ENCODE measurements around the gene SLC19A2. TPM values are rescaled to one million over a fixed set of nuclear protein-coding genes. Genes with fewer than 3 reads are reported as not detected.

The SLC19A2 gene
- total RNA-seq, 1 donor from 2014 or later: 14.1 TPM

- FAIRE-seq (no peak), DNase-seq (ENCODE audit: low read depth) (peak; percentile 90)
- no peaks in the 10 kb centered on the region for H3K36me3 Mint-ChIP-seq (ENCODE audit: low read depth, unreplicated experiment)
- Histone ChIP-seq H3K27me3 (ENCODE audit: insufficient read depth, low read length) (peaks cover 2% of the 10 kb centered on the region), H3K27ac (ENCODE audit: low read depth, low read length) (peak overlapping the region; percentile 22), H3K9me3 (ENCODE audit: insufficient read depth, low read depth, low read length) (no peaks in the 10 kb centered on the region), H3K9ac (ENCODE audit: low read length) (no peak overlapping the region), H3K4me2 (ENCODE audit: low read length) (peak overlapping the region; percentile 27), H3K79me2 (ENCODE audit: insufficient read depth, low read length) (no peaks in the 10 kb centered on the region), H4K20me1 (ENCODE audit: insufficient read depth, low read length) (no peaks in the 10 kb centered on the region), H3K4me1 (ENCODE audit: insufficient read depth, low read length) (no peaks in the 10 kb centered on the region), H2AFZ (ENCODE audit: low read depth, low read length) (no peak overlapping the region), H3K4me3 (ENCODE audit: insufficient read depth, low read depth, low read length) (no peak overlapping the region), H3K36me3 (ENCODE audit: insufficient read depth, low read length) (no peaks in the 10 kb centered on the region)
- H3K9me3 Mint-ChIP-seq (ENCODE audit: unreplicated experiment): no peaks in the 10 kb centered on the region
- no peak overlapping the region for H3K4me3 Mint-ChIP-seq (ENCODE audit: unreplicated experiment)
- no peaks in the 10 kb centered on the region for H3K4me1 Mint-ChIP-seq (ENCODE audit: low read depth, unreplicated experiment)
- H3K27ac Mint-ChIP-seq (ENCODE audit: unreplicated experiment): no peak overlapping the region
- no peaks in the 10 kb centered on the region for H3K27me3 Mint-ChIP-seq (ENCODE audit: low read depth, unreplicated experiment)
- no peak for TF ChIP-seq EZH2 (IDR thresholded peaks at IDR 0.05; ENCODE audit: insufficient read depth, low read length)
- TF ChIP-seq CTCF (IDR thresholded peaks at IDR 0.05; ENCODE audit: insufficient read depth, low read depth, low read length): no peak
Measured at GRCh38 chr1:169511316-169512005, 25.7 kb upstream of the SLC19A2 start.

- H3K27ac ChIP-seq (ENCODE audit: low read depth, low read length): no peak overlapping the region
- FAIRE-seq (no peak), DNase-seq (ENCODE audit: low read depth) (no peak)
- Mint-ChIP-seq H3K27ac (ENCODE audit: unreplicated experiment) (no peak overlapping the region), H3K36me3 (ENCODE audit: low read depth, unreplicated experiment) (no peaks in the 10 kb centered on the region), H3K4me3 (ENCODE audit: unreplicated experiment) (no peak overlapping the region), H3K4me1 (ENCODE audit: low read depth, unreplicated experiment) (no peaks in the 10 kb centered on the region), H3K9me3 (ENCODE audit: unreplicated experiment) (no peaks in the 10 kb centered on the region), H3K27me3 (ENCODE audit: low read depth, unreplicated experiment) (no peaks in the 10 kb centered on the region)
- H3K4me3 ChIP-seq (ENCODE audit: insufficient read depth, low read depth, low read length): no peak overlapping the region
- H3K27me3 ChIP-seq (ENCODE audit: insufficient read depth, low read length): peaks cover 2% of the 10 kb centered on the region
- H3K9ac ChIP-seq (ENCODE audit: low read length): no peak overlapping the region
- H3K4me2 ChIP-seq (ENCODE audit: low read length): no peak overlapping the region
- no peak overlapping the region for H2AFZ ChIP-seq (ENCODE audit: low read depth, low read length)
- TF ChIP-seq CTCF (IDR thresholded peaks at IDR 0.05; ENCODE audit: insufficient read depth, low read depth, low read length) (no peak), EZH2 (IDR thresholded peaks at IDR 0.05; ENCODE audit: insufficient read depth, low read length) (no peak)
- H3K36me3 ChIP-seq (ENCODE audit: insufficient read depth, low read length): no peaks in the 10 kb centered on the region
- H3K79me2 ChIP-seq (ENCODE audit: insufficient read depth, low read length): no peaks in the 10 kb centered on the region
- H3K4me1 ChIP-seq (ENCODE audit: insufficient read depth, low read length): no peaks in the 10 kb centered on the region
- H3K9me3 ChIP-seq (ENCODE audit: insufficient read depth, low read depth, low read length): no peaks in the 10 kb centered on the region
- H4K20me1 ChIP-seq (ENCODE audit: insufficient read depth, low read length): no peaks in the 10 kb centered on the region
Measured at GRCh38 chr1:169510060-169510459, 24.3 kb upstream of the SLC19A2 start.

GRCh38 chr1:169509354-169509753 is 23.6 kb upstream of the SLC19A2 start:
- Histone ChIP-seq H3K36me3 (ENCODE audit: insufficient read depth, low read length) (no peaks in the 10 kb centered on the region), H4K20me1 (ENCODE audit: insufficient read depth, low read length) (no peaks in the 10 kb centered on the region), H3K4me1 (ENCODE audit: insufficient read depth, low read length) (no peaks in the 10 kb centered on the region), H3K9me3 (ENCODE audit: insufficient read depth, low read depth, low read length) (no peaks in the 10 kb centered on the region), H3K4me3 (ENCODE audit: insufficient read depth, low read depth, low read length) (no peak overlapping the region), H3K9ac (ENCODE audit: low read length) (no peak overlapping the region), H3K79me2 (ENCODE audit: insufficient read depth, low read length) (no peaks in the 10 kb centered on the region), H2AFZ (ENCODE audit: low read depth, low read length) (no peak overlapping the region), H3K4me2 (ENCODE audit: low read length) (no peak overlapping the region), H3K27me3 (ENCODE audit: insufficient read depth, low read length) (peaks cover 2% of the 10 kb centered on the region), H3K27ac (ENCODE audit: low read depth, low read length) (no peak overlapping the region)
- H3K9me3 Mint-ChIP-seq (ENCODE audit: unreplicated experiment): no peaks in the 10 kb centered on the region
- TF ChIP-seq CTCF (IDR thresholded peaks at IDR 0.05; ENCODE audit: insufficient read depth, low read depth, low read length): no peak
- no peak for TF ChIP-seq EZH2 (IDR thresholded peaks at IDR 0.05; ENCODE audit: insufficient read depth, low read length)
- H3K36me3 Mint-ChIP-seq (ENCODE audit: low read depth, unreplicated experiment): no peaks in the 10 kb centered on the region
- no peak for FAIRE-seq
- DNase-seq (ENCODE audit: low read depth): no peak
- H3K4me1 Mint-ChIP-seq (ENCODE audit: low read depth, unreplicated experiment): no peaks in the 10 kb centered on the region
- H3K4me3 Mint-ChIP-seq (ENCODE audit: unreplicated experiment): no peak overlapping the region
- no peaks in the 10 kb centered on the region for H3K27me3 Mint-ChIP-seq (ENCODE audit: low read depth, unreplicated experiment)
- H3K27ac Mint-ChIP-seq (ENCODE audit: unreplicated experiment): no peak overlapping the region

Measured in astrocyte (in vitro differentiated cells and primary cell).